NCI-H2029 (cell line): Measurements from ENCODE around the gene SLC6A18.
"Not testable (repeated sequence)": the region's sequence is repeated elsewhere in the genome, so short reads cannot be mapped to it uniquely, and the experiment has no call there.

ENCODE experiments used
- DNase-seq: peaks from one replicate; lab custom pipeline; 2025; lab: John Stamatoyannopoulos, UW

SLC6A18 gene

GRCh38 chr5:1216918-1217295, 8.3 kb upstream of the SLC6A18 start:
- DNase-seq = no peak

GRCh38 chr5:1217596-1218206, 7.5 kb upstream of the SLC6A18 start:
- DNase-seq = peak; percentile 4

- DNase-seq = no peak
These were observed 6.7 kb upstream of the SLC6A18 start for GRCh38 chr5:1218351-1219080.

- no peak for DNase-seq
These were observed 5.9 kb upstream of the SLC6A18 start for GRCh38 chr5:1219098-1219767.

GRCh38 chr5:1219768-1220100, 5.4 kb upstream of the SLC6A18 start:
- DNase-seq = no peak

GRCh38 chr5:1220351-1220750, 4.8 kb upstream of the SLC6A18 start:
- no peak for DNase-seq

- no peak for DNase-seq
These were observed 4.3 kb upstream of the SLC6A18 start for GRCh38 chr5:1220831-1221230.

- no peak for DNase-seq
These were observed 3.5 kb upstream of the SLC6A18 start for GRCh38 chr5:1221721-1222120.

GRCh38 chr5:1222147-1222546, 3.0 kb upstream of the SLC6A18 start:
- no peak for DNase-seq

- DNase-seq = no peak
These were observed 2.4 kb upstream of the SLC6A18 start for GRCh38 chr5:1222621-1223277.

GRCh38 chr5:1223278-1223670, 1.9 kb upstream of the SLC6A18 start:
- no peak for DNase-seq

- DNase-seq = no peak
These were observed 550 bp upstream of the SLC6A18 start for GRCh38 chr5:1224631-1225030.

- no peak for DNase-seq
These were observed 1.1 kb downstream of the SLC6A18 start for GRCh38 chr5:1226231-1226630.

- DNase-seq = no peak
These were observed 1.8 kb downstream of the SLC6A18 start for GRCh38 chr5:1226839-1227581.

GRCh38 chr5:1227667-1228066, 2.5 kb downstream of the SLC6A18 start:
- peak; percentile 93 for DNase-seq

GRCh38 chr5:1228120-1228519, 2.9 kb downstream of the SLC6A18 start:
- no peak for DNase-seq

- DNase-seq = not testable (repeated sequence)
These were observed 3.8 kb downstream of the SLC6A18 start for GRCh38 chr5:1229023-1229422.

- no peak for DNase-seq
These were observed 4.6 kb downstream of the SLC6A18 start for GRCh38 chr5:1229822-1230221.

- DNase-seq = no peak
These were observed 5.4 kb downstream of the SLC6A18 start for GRCh38 chr5:1230551-1230950.

GRCh38 chr5:1231354-1231905, 6.2 kb downstream of the SLC6A18 start:
- DNase-seq = no peak

- DNase-seq = no peak
These were observed 7.6 kb downstream of the SLC6A18 start for GRCh38 chr5:1232780-1233179.

- DNase-seq = no peak
These were observed 10.2 kb downstream of the SLC6A18 start for GRCh38 chr5:1235379-1235778.
